ENCODE results near the gene ACSBG1. TPM values are rescaled to one million over a fixed set of nuclear protein-coding genes. Genes with fewer than 3 reads are reported as not detected.
A peak's percentile ranks its signal among the peaks of the same experiment; 100 is the strongest.

ACSBG1 gene
- total and polyA plus RNA-seq, 12 donors = 1.9 to 42.3 (median 5.6) TPM

GRCh38 chr15:78205856-78206255, 28.5 kb downstream of the ACSBG1 start:
- Histone ChIP-seq H3K4me3 (no peak overlapping the region), H3K27me3 (no peaks in the 10 kb centered on the region), H3K9me3 (replicated peaks in 1 of 3) (no peaks in the 10 kb centered on the region), H3K4me1 (replicated peaks in 1 of 2) (peaks cover 21 to 31% of the 10 kb centered on the region in 2 donors), H3K27ac (no peak overlapping the region), H3K36me3 (replicated peaks in 1 of 2) (no peaks in the 10 kb centered on the region)
- intact Hi-C loops (cut with DNase I) = no loop called here
- 81 to 92% (median 86%) methylated on average over 5 to 10 of the region's 10 CpGs; no CpG with 5 or more reads in 1 of the 4 donors for WGBS, 4 donors
- no peak for TF ChIP-seq CTCF (IDR thresholded peaks at IDR 0.05)
- TF ChIP-seq POLR2A (IDR thresholded peaks at IDR 0.05) = no peak
- DNase-seq = peak in 4 of 7 donors; percentile 21 to 55 (median 42)

GRCh38 chr15:78205337-78205736, 29.0 kb downstream of the ACSBG1 start:
- TF ChIP-seq CTCF (IDR thresholded peaks at IDR 0.05) = no peak
- no peaks in the 10 kb centered on the region for H3K27me3 ChIP-seq
- no peak for DNase-seq
- intact Hi-C loops (cut with DNase I) = no loop called here
- peak overlapping the region in 2 of 5 donors; percentile 7 to 49 for H3K27ac ChIP-seq
- H3K36me3 ChIP-seq (replicated peaks in 1 of 2) = no peaks in the 10 kb centered on the region
- 40 to 69% (median 62%) methylated on average over 1 of the region's 1 CpG; no CpG with 5 or more reads in 1 of the 4 donors for WGBS, 4 donors
- H3K4me3 ChIP-seq = no peak overlapping the region
- H3K4me1 ChIP-seq (replicated peaks in 1 of 2) = peaks cover 21 to 31% of the 10 kb centered on the region in 2 donors
- H3K9me3 ChIP-seq (replicated peaks in 1 of 3) = no peaks in the 10 kb centered on the region

GRCh38 chr15:78204351-78205309, 29.7 kb downstream of the ACSBG1 start:
- intact Hi-C loops (cut with DNase I) = no loop called here
- Histone ChIP-seq H3K9me3 (replicated peaks in 1 of 3) (no peaks in the 10 kb centered on the region), H3K4me1 (replicated peaks in 1 of 2) (peaks cover 21 to 31% of the 10 kb centered on the region in 2 donors), H3K36me3 (replicated peaks in 1 of 2) (no peaks in the 10 kb centered on the region), H3K27ac (peak overlapping the region in 3 of 5 donors; percentile 7 to 63 (median 49)), H3K4me3 (no peak overlapping the region), H3K27me3 (no peaks in the 10 kb centered on the region)
- DNase-seq = peak; percentile 46 to 82 (median 70)
- TF ChIP-seq POLR2A (IDR thresholded peaks at IDR 0.05) (no peak), CTCF (IDR thresholded peaks at IDR 0.05) (no peak)
- 59 to 72% (median 70%) methylated on average over 12 to 17 of the region's 17 CpGs for WGBS, 4 donors

DNA sequence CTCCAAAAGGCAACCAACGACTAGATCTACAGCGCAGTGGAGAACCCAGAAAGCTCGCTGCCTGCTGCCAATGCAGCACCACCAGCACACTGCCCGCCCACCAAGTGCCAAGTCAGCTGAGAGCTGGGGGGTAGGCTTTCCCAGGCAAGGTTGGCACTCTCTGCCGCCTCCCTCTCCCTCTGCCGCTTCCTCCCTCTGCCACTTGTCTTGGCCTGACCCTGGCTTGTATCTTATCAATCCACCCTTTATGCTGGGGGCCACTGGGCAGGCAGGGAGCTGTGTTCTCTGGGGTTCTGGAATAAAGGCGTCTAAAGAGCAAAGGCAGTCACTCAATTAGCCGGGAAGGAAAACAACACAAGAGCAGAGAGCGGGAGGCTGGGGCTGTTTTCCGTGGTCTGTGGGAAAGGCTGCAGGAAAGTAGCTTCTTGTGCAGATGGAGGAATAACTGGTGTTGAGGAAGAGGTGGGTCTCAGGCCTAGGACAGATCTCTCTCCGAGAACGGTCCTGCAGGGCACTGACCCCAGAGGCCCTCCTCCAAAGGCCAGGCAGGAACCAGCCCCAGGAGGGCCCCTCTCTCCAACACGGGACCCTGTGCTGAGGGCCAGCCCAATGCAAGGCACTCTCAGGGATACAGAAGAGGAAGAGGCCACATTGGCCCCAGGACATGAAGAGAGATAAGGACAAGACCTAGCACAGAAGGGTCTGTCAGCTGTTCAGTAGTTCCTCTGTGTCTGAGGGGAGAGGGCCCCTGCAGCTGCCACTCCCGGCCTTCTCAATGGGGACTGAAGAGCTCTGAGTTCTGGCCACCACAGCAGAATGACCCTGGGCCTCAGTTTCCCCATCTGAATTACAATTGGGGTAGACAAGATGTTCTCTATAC, 30.8 kb downstream of the ACSBG1 start:
- Histone ChIP-seq H3K27ac (peak overlapping the region in 3 of 5 donors; percentile 9 to 38 (median 37)), H3K4me1 (replicated peaks in 1 of 2) (peaks cover 21 to 31% of the 10 kb centered on the region in 2 donors), H3K9me3 (replicated peaks in 1 of 3) (no peaks in the 10 kb centered on the region), H3K36me3 (replicated peaks in 1 of 2) (no peaks in the 10 kb centered on the region), H3K27me3 (no peaks in the 10 kb centered on the region), H3K4me3 (no peak overlapping the region)
- intact Hi-C loops (cut with DNase I) = no loop called here
- WGBS, 4 donors = 67 to 82% (median 72%) methylated on average over 8 to 14 of the region's 14 CpGs
- peak; percentile 15 to 62 (median 45) for DNase-seq
- TF ChIP-seq CTCF (IDR thresholded peaks at IDR 0.05) (no peak), POLR2A (IDR thresholded peaks at IDR 0.05) (no peak)
